ENCODE results near the gene BAHCC1. TPM values are rescaled to one million over a fixed set of nuclear protein-coding genes. Genes with fewer than 3 reads are reported as not detected.

BAHCC1 gene
- total and polyA plus RNA-seq, 2 donors (not counting 1 experiment from before 2014, with no cell fraction given): 1.8 to 7.3 TPM

DNA sequence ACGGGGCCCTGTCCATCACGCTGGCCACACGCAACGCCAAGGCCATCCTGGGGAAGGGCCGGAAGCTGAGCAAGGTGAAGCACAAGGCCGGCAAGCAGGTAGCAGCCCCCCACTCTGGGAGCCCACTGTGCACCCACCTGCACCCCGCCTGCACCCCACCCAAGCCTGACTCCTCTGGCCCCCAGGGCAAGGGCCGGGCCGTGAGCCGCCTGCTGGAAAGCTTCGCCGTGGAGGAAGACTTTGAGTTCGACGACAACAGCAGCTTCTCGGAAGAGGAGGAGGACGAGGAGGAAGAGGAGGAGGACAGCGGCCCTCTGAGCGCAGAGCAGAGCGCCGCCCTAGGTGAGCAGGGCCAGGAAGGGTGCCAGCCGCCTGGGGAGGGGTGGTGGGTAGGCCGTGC lies 63.4 kb downstream of the BAHCC1 start:
- Histone ChIP-seq H3K4me3 (replicated peaks in 1 of 4; ENCODE audit: control extremely low read depth in 1 of 4, insufficient read depth in 1 of 4, low read depth in 3 of 4, low read length in 4 of 4) (no peak overlapping the region), H3K79me2 (ENCODE audit: control insufficient read depth, insufficient read depth, low read length) (no peaks in the 10 kb centered on the region), H4K20me1 (ENCODE audit: control insufficient read depth, extremely low read depth, insufficient read depth, low read length) (no peaks in the 10 kb centered on the region), H3K27me3 (ENCODE audit: control insufficient read depth, insufficient read depth, low read length) (no peaks in the 10 kb centered on the region), H3K36me3 (ENCODE audit: control insufficient read depth, insufficient read depth, low read length) (peaks cover 6% of the 10 kb centered on the region), H3K4me2 (ENCODE audit: extremely low read depth, insufficient read depth, low read length) (no peak overlapping the region), H3K4me1 (ENCODE audit: control insufficient read depth, extremely low read depth, insufficient read depth, low read length) (no peaks in the 10 kb centered on the region), H3K9me3 (ENCODE audit: control insufficient read depth, insufficient read depth, low read depth, low read length) (no peaks in the 10 kb centered on the region), H3K9ac (ENCODE audit: insufficient read depth, low read length) (no peak overlapping the region), H3K27ac (ENCODE audit: insufficient read depth, low read length) (no peak overlapping the region), H2AFZ (ENCODE audit: low read length) (no peak overlapping the region)
- no peak for DNase-seq (ENCODE audit: low read depth in 2 of 2)
- TF ChIP-seq, protein P1, sequence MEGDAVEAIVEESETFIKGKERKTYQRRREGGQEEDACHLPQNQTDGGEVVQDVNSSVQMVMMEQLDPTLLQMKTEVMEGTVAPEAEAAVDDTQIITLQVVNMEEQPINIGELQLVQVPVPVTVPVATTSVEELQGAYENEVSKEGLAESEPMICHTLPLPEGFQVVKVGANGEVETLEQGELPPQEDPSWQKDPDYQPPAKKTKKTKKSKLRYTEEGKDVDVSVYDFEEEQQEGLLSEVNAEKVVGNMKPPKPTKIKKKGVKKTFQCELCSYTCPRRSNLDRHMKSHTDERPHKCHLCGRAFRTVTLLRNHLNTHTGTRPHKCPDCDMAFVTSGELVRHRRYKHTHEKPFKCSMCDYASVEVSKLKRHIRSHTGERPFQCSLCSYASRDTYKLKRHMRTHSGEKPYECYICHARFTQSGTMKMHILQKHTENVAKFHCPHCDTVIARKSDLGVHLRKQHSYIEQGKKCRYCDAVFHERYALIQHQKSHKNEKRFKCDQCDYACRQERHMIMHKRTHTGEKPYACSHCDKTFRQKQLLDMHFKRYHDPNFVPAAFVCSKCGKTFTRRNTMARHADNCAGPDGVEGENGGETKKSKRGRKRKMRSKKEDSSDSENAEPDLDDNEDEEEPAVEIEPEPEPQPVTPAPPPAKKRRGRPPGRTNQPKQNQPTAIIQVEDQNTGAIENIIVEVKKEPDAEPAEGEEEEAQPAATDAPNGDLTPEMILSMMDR (conservative IDR thresholded peaks at IDR 0.05 in 1 of 2, IDR thresholded peaks at IDR 0.05 in 1 of 2; ENCODE audit: low read depth in 1 of 2, low read length in 2 of 2): no peak
- TF ChIP-seq EZH2 (IDR thresholded peaks at IDR 0.05; ENCODE audit: low read length, missing control alignments): no peak

DNA sequence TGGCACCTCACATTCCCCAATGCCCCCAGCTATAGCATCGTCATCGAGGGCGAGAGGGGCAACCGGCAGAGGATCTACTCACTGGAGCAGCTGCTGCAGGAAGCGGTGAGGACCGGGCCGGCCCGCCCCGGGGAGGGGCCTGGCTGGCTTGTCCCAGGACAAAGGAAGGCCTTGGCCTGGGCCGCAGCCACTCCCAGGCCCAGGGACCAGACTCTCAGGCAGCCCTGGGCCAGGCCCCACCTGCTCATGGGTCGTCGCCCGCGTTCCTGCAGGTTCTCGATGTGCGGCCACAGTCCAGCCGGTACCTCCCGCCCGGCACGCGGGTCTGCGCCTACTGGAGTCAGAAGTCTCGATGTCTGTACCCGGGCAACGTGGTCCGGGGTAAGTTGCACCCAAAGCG lies 64.0 kb downstream of the BAHCC1 start:
- H3K4me1 ChIP-seq (ENCODE audit: control insufficient read depth, extremely low read depth, insufficient read depth, low read length): no peaks in the 10 kb centered on the region
- no peaks in the 10 kb centered on the region for H3K79me2 ChIP-seq (ENCODE audit: control insufficient read depth, insufficient read depth, low read length)
- no peaks in the 10 kb centered on the region for H3K9me3 ChIP-seq (ENCODE audit: control insufficient read depth, insufficient read depth, low read depth, low read length)
- TF ChIP-seq, protein P1 (conservative IDR thresholded peaks at IDR 0.05 in 1 of 2, IDR thresholded peaks at IDR 0.05 in 1 of 2; ENCODE audit: low read depth in 1 of 2, low read length in 2 of 2): no peak
- no peak for TF ChIP-seq EZH2 (IDR thresholded peaks at IDR 0.05; ENCODE audit: low read length, missing control alignments)
- peaks cover 7% of the 10 kb centered on the region for H3K36me3 ChIP-seq (ENCODE audit: control insufficient read depth, insufficient read depth, low read length)
- no peak overlapping the region for H2AFZ ChIP-seq (ENCODE audit: low read length)
- H3K4me3 ChIP-seq (replicated peaks in 1 of 4; ENCODE audit: control extremely low read depth in 1 of 4, insufficient read depth in 1 of 4, low read depth in 3 of 4, low read length in 4 of 4): no peak overlapping the region
- H3K27me3 ChIP-seq (ENCODE audit: control insufficient read depth, insufficient read depth, low read length): no peaks in the 10 kb centered on the region
- no peak overlapping the region for H3K9ac ChIP-seq (ENCODE audit: insufficient read depth, low read length)
- no peaks in the 10 kb centered on the region for H4K20me1 ChIP-seq (ENCODE audit: control insufficient read depth, extremely low read depth, insufficient read depth, low read length)
- no peak for DNase-seq (ENCODE audit: low read depth in 2 of 2)
- H3K27ac ChIP-seq (ENCODE audit: insufficient read depth, low read length): no peak overlapping the region
- H3K4me2 ChIP-seq (ENCODE audit: extremely low read depth, insufficient read depth, low read length): no peak overlapping the region

DNA sequence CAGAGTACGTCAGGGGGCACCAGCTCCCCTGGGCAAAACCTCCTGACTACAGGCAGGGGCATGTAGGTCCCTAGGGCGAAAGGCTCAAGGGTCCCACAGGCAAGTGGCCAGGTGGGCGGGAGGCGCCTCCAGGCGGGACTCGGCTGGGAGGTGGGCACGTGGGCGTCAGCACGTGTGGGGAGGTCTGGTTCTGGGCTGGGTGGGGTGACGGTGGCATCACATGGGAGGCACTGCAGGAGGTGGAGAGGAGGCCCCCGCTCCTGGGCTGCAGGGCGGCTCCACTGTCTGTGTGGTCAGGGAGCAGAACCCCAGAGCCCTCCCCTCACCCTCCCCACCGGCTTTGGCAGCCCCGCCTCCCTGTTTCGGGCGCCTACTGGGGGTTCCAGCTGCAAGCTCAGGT lies 64.6 kb downstream of the BAHCC1 start:
- DNase-seq (ENCODE audit: low read depth in 2 of 2): no peak
- Histone ChIP-seq H3K4me2 (ENCODE audit: extremely low read depth, insufficient read depth, low read length) (no peak overlapping the region), H3K27me3 (ENCODE audit: control insufficient read depth, insufficient read depth, low read length) (no peaks in the 10 kb centered on the region), H3K4me1 (ENCODE audit: control insufficient read depth, extremely low read depth, insufficient read depth, low read length) (no peaks in the 10 kb centered on the region), H3K4me3 (replicated peaks in 1 of 4; ENCODE audit: control extremely low read depth in 1 of 4, insufficient read depth in 1 of 4, low read depth in 3 of 4, low read length in 4 of 4) (no peak overlapping the region), H3K79me2 (ENCODE audit: control insufficient read depth, insufficient read depth, low read length) (no peaks in the 10 kb centered on the region), H4K20me1 (ENCODE audit: control insufficient read depth, extremely low read depth, insufficient read depth, low read length) (no peaks in the 10 kb centered on the region), H3K36me3 (ENCODE audit: control insufficient read depth, insufficient read depth, low read length) (peaks cover 7% of the 10 kb centered on the region), H2AFZ (ENCODE audit: low read length) (no peak overlapping the region), H3K27ac (ENCODE audit: insufficient read depth, low read length) (no peak overlapping the region), H3K9me3 (ENCODE audit: control insufficient read depth, insufficient read depth, low read depth, low read length) (no peaks in the 10 kb centered on the region), H3K9ac (ENCODE audit: insufficient read depth, low read length) (no peak overlapping the region)
- TF ChIP-seq, protein P1 (conservative IDR thresholded peaks at IDR 0.05 in 1 of 2, IDR thresholded peaks at IDR 0.05 in 1 of 2; ENCODE audit: low read depth in 1 of 2, low read length in 2 of 2): no peak
- TF ChIP-seq EZH2 (IDR thresholded peaks at IDR 0.05; ENCODE audit: low read length, missing control alignments): no peak
